Activated naive CD4-positive, alpha-beta T cell treated with Interleukin-2 at 50 U/mL for 16 hours (primary cell): ENCODE measurements around the gene PTPRM.
"Not testable (repeated sequence)": the region's sequence is repeated elsewhere in the genome, so short reads cannot be mapped to it uniquely, and the experiment has no call there.

Source experiments
- DNase-seq: peaks from one replicate; pipeline ENCODE4 v3.0.0-alpha.2; 2020

PTPRM gene

GRCh38 chr18:8423051-8423557 is 856.0 kb downstream of the PTPRM start:
- no peak for DNase-seq

GRCh38 chr18:8424481-8424880 is 857.4 kb downstream of the PTPRM start:
- DNase-seq: no peak

GRCh38 chr18:8424917-8425725 is 858.0 kb downstream of the PTPRM start:
- DNase-seq: no peak

- DNase-seq: no peak
Measured at GRCh38 chr18:8426401-8426800, 859.3 kb downstream of the PTPRM start.

- no peak for DNase-seq
Measured at GRCh38 chr18:8427339-8427738, 860.2 kb downstream of the PTPRM start.

- DNase-seq: no peak
Measured at GRCh38 chr18:8428951-8429350, 861.8 kb downstream of the PTPRM start.

GRCh38 chr18:8431036-8431435 is 863.9 kb downstream of the PTPRM start:
- DNase-seq: no peak

GRCh38 chr18:8433323-8433722 is 866.2 kb downstream of the PTPRM start:
- DNase-seq: no peak

- no peak for DNase-seq
Measured at GRCh38 chr18:8433771-8434170, 866.7 kb downstream of the PTPRM start.

- DNase-seq: no peak
Measured at GRCh38 chr18:8435376-8435775, 868.3 kb downstream of the PTPRM start.

- no peak for DNase-seq
Measured at GRCh38 chr18:8439055-8439454, 871.9 kb downstream of the PTPRM start.

- DNase-seq: no peak
Measured at GRCh38 chr18:8443505-8443904, 876.4 kb downstream of the PTPRM start.

GRCh38 chr18:8446936-8447335 is 879.8 kb downstream of the PTPRM start:
- not testable (repeated sequence) for DNase-seq

GRCh38 chr18:8448130-8448529 is 881.0 kb downstream of the PTPRM start:
- DNase-seq: no peak

- no peak for DNase-seq
Measured at GRCh38 chr18:8450013-8450412, 882.9 kb downstream of the PTPRM start.

GRCh38 chr18:8450898-8451665 is 884.0 kb downstream of the PTPRM start:
- no peak for DNase-seq

- DNase-seq: no peak
Measured at GRCh38 chr18:8453528-8453927, 886.4 kb downstream of the PTPRM start.

- no peak for DNase-seq
Measured at GRCh38 chr18:8454136-8454535, 887.0 kb downstream of the PTPRM start.

GRCh38 chr18:8455661-8456614 is 888.8 kb downstream of the PTPRM start:
- DNase-seq: no peak
